ENCODE data around the gene FSTL4. TPM values are rescaled to one million over a fixed set of nuclear protein-coding genes. Genes with fewer than 3 reads are reported as not detected.
"Not testable (repeated sequence)": the region's sequence is repeated elsewhere in the genome, so short reads cannot be mapped to it uniquely, and the experiment has no call there.

The FSTL4 gene
- total RNA-seq, 1 experiment from 2014 or later = not detected

GRCh38 chr5:133179405-133179804 lies 432.9 kb downstream of the FSTL4 start:
- no TSS peak for BruUV-seq (replicated peaks)
- no peak for TF ChIP-seq CTCF (IDR thresholded peaks at IDR 0.05; ENCODE audit: unreplicated experiment)

DNA sequence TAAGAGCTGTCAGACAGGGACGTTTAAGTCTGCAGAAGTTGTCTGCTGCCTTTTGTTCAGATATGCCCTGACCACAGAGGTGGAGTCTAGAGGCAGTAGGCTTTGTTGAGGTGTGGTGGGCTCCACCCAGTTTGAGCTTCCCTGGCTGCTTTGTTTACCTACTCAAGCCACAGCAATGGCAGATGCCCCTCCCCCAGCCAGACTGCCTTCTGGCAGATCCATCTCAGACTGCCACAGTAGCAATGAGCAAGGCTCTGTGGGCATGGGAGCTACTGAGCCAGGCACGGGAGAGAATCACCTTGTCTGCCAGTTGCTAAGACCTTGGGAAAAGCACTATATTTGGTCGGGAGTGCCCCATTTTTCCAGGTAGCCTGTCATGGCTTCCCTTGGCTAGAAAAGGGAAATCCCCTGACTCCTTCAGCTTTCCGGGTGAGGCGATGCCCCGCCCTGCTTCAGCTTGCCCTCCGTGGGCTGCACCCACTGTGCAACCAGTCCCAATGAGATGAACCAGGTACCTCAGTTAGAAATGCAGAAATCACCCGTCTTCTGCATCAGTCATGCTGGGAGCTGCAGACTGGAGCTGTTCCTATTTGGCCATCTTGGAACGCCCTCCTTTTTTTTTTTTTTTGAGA lies 441.5 kb downstream of the FSTL4 start:
- H3K4me1 Mint-ChIP-seq (ENCODE audit: low read depth, unreplicated experiment); H3K27ac Mint-ChIP-seq (ENCODE audit: unreplicated experiment); H3K4me3 Mint-ChIP-seq (ENCODE audit: low read depth, unreplicated experiment); intact Hi-C loops (cut with micrococcal nuclease; ENCODE audit: unreplicated experiment); BruUV-seq (replicated peaks); H3K36me3 Mint-ChIP-seq (ENCODE audit: insufficient read depth, unreplicated experiment): not testable (repeated sequence)
- peak; percentile 12 for DNase-seq
- H3K27me3 Mint-ChIP-seq (ENCODE audit: unreplicated experiment) = peaks cover 30% of the 10 kb centered on the region
- CTCF ChIA-PET = interaction anchor here (0.6 to 1.2 kb wide), 2 partner anchors 77 to 814 kb away, joined by 3 to 4 read pairs; no protein-coding TSS in a partner anchor
- H3K9me3 Mint-ChIP-seq (ENCODE audit: low read depth, unreplicated experiment) = peaks cover 16% of the 10 kb centered on the region

More at GRCh38 chr5:133179405-133179804, 432.9 kb downstream of the FSTL4 start:
- Mint-ChIP-seq H3K27ac (ENCODE audit: unreplicated experiment) (no peak overlapping the region), H3K4me1 (ENCODE audit: low read depth, unreplicated experiment) (no peaks in the 10 kb centered on the region), H3K4me3 (ENCODE audit: low read depth, unreplicated experiment) (no peak overlapping the region), H3K36me3 (ENCODE audit: insufficient read depth, unreplicated experiment) (no peaks in the 10 kb centered on the region), H3K9me3 (ENCODE audit: low read depth, unreplicated experiment) (no peaks in the 10 kb centered on the region), H3K27me3 (ENCODE audit: unreplicated experiment) (peaks cover 25% of the 10 kb centered on the region)
- no peak for DNase-seq
- intact Hi-C loops (cut with micrococcal nuclease; ENCODE audit: unreplicated experiment) = no loop called here
- CTCF ChIA-PET = no interaction called here

DNA sequence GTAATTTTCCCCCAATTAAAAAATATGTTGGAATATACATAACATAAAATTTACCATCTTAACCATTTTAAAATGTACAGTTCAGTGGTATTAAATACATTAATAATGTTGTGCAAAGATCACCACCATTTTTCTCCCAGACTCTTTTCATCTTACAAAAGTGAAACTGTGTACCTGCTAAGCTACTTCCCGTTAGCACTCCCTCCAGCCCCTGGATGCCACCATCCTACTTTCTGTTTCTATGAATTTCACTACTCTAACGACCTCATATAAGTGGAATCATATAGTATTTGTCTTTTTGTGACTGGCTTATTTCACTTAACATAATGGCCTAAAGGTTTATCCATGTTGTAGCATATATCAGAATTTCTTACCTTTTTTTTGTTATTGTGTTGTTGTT lies 447.6 kb downstream of the FSTL4 start:
- intact Hi-C loops (cut with micrococcal nuclease; ENCODE audit: unreplicated experiment) = no loop called here
- no peak for DNase-seq
- no peaks in the 10 kb centered on the region for H3K4me1 Mint-ChIP-seq (ENCODE audit: low read depth, unreplicated experiment)
- no peaks in the 10 kb centered on the region for H3K36me3 Mint-ChIP-seq (ENCODE audit: insufficient read depth, unreplicated experiment)
- BruUV-seq (replicated peaks) = no TSS peak
- H3K27ac Mint-ChIP-seq (ENCODE audit: unreplicated experiment) = no peak overlapping the region
- peaks cover 14% of the 10 kb centered on the region for H3K9me3 Mint-ChIP-seq (ENCODE audit: low read depth, unreplicated experiment)
- CTCF ChIA-PET = interaction anchor here (0.6 to 1.3 kb wide), 2 partner anchors 12 to 66 kb away, joined by 3 to 4 read pairs; no protein-coding TSS in a partner anchor
- H3K4me3 Mint-ChIP-seq (ENCODE audit: low read depth, unreplicated experiment) = no peak overlapping the region
- no peak for TF ChIP-seq CTCF (IDR thresholded peaks at IDR 0.05; ENCODE audit: unreplicated experiment)
- H3K27me3 Mint-ChIP-seq (ENCODE audit: unreplicated experiment) = peaks cover 23% of the 10 kb centered on the region

DNA sequence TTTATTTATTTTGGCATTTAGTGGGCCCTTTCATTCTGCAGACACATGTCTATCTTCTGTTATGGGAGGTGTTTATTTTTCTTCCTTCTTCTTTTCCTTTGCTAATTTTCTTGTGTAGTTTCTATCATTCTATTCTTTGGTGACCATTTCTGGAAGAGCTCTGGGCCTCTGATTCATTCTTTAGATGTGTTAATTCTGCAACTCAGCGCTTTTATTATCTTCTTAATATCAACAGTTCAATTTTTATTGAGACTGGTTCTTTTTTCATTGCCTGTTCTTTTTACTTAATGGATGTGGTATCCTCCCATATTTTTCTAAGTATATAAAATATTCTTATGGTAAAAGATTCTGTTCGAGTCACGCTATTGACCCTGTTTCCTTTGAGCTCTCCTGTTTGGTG lies 448.5 kb downstream of the FSTL4 start:
- intact Hi-C loops (cut with micrococcal nuclease; ENCODE audit: unreplicated experiment) = no loop called here
- no TSS peak for BruUV-seq (replicated peaks)
- CTCF ChIA-PET = interaction anchor here (1.3 kb wide), 1 partner anchor 11 kb away, joined by 3 read pairs; no protein-coding TSS in a partner anchor
- DNase-seq = no peak
- Mint-ChIP-seq H3K4me3 (ENCODE audit: low read depth, unreplicated experiment) (no peak overlapping the region), H3K27ac (ENCODE audit: unreplicated experiment) (no peak overlapping the region), H3K9me3 (ENCODE audit: low read depth, unreplicated experiment) (peaks cover 8% of the 10 kb centered on the region), H3K27me3 (ENCODE audit: unreplicated experiment) (peaks cover 14% of the 10 kb centered on the region), H3K36me3 (ENCODE audit: insufficient read depth, unreplicated experiment) (no peaks in the 10 kb centered on the region), H3K4me1 (ENCODE audit: low read depth, unreplicated experiment) (no peaks in the 10 kb centered on the region)
- TF ChIP-seq CTCF (IDR thresholded peaks at IDR 0.05; ENCODE audit: unreplicated experiment) = no peak

GRCh38 chr5:133159543-133159942 lies 452.8 kb downstream of the FSTL4 start:
- Mint-ChIP-seq H3K27me3 (ENCODE audit: unreplicated experiment) (peaks cover 25% of the 10 kb centered on the region), H3K36me3 (ENCODE audit: insufficient read depth, unreplicated experiment) (no peaks in the 10 kb centered on the region), H3K4me1 (ENCODE audit: low read depth, unreplicated experiment) (no peaks in the 10 kb centered on the region), H3K27ac (ENCODE audit: unreplicated experiment) (no peak overlapping the region), H3K9me3 (ENCODE audit: low read depth, unreplicated experiment) (no peaks in the 10 kb centered on the region), H3K4me3 (ENCODE audit: low read depth, unreplicated experiment) (no peak overlapping the region)
- CTCF ChIA-PET = no interaction called here
- no peak for DNase-seq
- intact Hi-C loops (cut with micrococcal nuclease; ENCODE audit: unreplicated experiment) = no loop called here
- TF ChIP-seq CTCF (IDR thresholded peaks at IDR 0.05; ENCODE audit: unreplicated experiment) = no peak
- no TSS peak for BruUV-seq (replicated peaks)
